Right lobe of liver (tissue), 4 donors: ENCODE results near the gene ITSN1.

Experiments used
- POLR2A ChIP-seq: fragments of 450-650 bp; IDR thresholded peaks from one replicate; pipeline ENCODE4 v1.6.1; 2017; ENCODE audit warnings: antibody characterized with exemption, mild to moderate bottlenecking
- TF ChIP-seq, protein P1 (sequence below), 4 donors: fragments of 200-600 bp in 3 of 4; fragments of 450-650 bp in 1 of 4; IDR thresholded peaks; one replicate each; pipeline versions ENCODE4 v1.5.1 to v1.8.0; 2016 to 2022; ENCODE audit warnings: antibody characterized with exemption in 4 of 4, mild to moderate bottlenecking in 2 of 4
- donor health status: DM: no; HTN: no; CAD: no.
- donor health status: DM: no; HTN: no; CAD: no.
- donor health status: DM: no; HTN: yes; CAD: no.

DNA sequence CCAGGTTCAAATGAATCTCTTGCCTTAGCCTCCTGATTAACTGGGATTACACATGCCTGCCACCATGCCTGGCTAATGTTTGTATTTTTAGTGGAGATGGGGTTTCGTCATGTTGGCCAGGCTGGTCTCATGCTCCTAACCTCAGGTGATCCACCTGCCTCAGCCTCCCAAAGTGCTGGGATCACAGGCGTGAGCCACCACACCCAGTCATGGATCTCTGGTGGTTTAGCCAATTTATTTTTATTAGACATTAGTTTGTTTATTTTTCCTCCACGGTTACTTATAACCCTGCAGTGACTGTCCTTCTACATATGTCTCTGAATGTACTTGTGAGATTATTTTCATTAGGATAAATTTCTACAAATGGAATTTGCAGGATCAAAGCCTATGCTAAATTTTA is 5.3 kb downstream of the ITSN1 start:
- TF ChIP-seq, protein P1, sequence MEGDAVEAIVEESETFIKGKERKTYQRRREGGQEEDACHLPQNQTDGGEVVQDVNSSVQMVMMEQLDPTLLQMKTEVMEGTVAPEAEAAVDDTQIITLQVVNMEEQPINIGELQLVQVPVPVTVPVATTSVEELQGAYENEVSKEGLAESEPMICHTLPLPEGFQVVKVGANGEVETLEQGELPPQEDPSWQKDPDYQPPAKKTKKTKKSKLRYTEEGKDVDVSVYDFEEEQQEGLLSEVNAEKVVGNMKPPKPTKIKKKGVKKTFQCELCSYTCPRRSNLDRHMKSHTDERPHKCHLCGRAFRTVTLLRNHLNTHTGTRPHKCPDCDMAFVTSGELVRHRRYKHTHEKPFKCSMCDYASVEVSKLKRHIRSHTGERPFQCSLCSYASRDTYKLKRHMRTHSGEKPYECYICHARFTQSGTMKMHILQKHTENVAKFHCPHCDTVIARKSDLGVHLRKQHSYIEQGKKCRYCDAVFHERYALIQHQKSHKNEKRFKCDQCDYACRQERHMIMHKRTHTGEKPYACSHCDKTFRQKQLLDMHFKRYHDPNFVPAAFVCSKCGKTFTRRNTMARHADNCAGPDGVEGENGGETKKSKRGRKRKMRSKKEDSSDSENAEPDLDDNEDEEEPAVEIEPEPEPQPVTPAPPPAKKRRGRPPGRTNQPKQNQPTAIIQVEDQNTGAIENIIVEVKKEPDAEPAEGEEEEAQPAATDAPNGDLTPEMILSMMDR (IDR thresholded peaks at IDR 0.05) = no peak
- no peak for TF ChIP-seq POLR2A
